ENCODE measurements around the gene NOC4L. TPM values are rescaled to one million over a fixed set of nuclear protein-coding genes. Genes with fewer than 3 reads are reported as not detected.

Gene NOC4L
- total and polyA plus RNA-seq, 2 experiments from 2014 or later, result 42.4 to 54.7 TPM

- Histone ChIP-seq H3F3A (replicated peaks; ENCODE audit: low read depth) (peaks cover 24% of the 10 kb centered on the region), H4K20me1 (replicated peaks; ENCODE audit: insufficient read depth) (no peaks in the 10 kb centered on the region), H3K4me1 (ENCODE audit: insufficient read depth) (no peaks in the 10 kb centered on the region), H3K4me2 (peak overlapping the region; percentile 57; the same call in 1 of the 2 replicates), H3K9me2 (ENCODE audit: insufficient read depth) (no peaks in the 10 kb centered on the region), H3K36me3 (ENCODE audit: insufficient read depth) (no peaks in the 10 kb centered on the region), H3K79me2 (replicated peaks; ENCODE audit: insufficient read depth) (no peaks in the 10 kb centered on the region), H2AFZ (no peak overlapping the region), H3K4me3 (no peak overlapping the region), H3K27me3 (ENCODE audit: insufficient read depth) (no peaks in the 10 kb centered on the region), H3K27ac (ENCODE audit: low read depth) (no peak overlapping the region)
- Mint-ChIP-seq H3K36me3 (ENCODE audit: low read depth) (peaks cover 7% of the 10 kb centered on the region; the same call in 2 of the 3 replicates), H3K9me3 (no peaks in the 10 kb centered on the region), H3K27ac (no peak overlapping the region), H3K4me3 (no peak overlapping the region), H3K4me1 (no peaks in the 10 kb centered on the region), H3K27me3 (ENCODE audit: insufficient read depth, low read depth, poor library complexity) (peaks cover 5% of the 10 kb centered on the region)
- DNase-seq (ENCODE audit: low spot score) (peak; percentile 93), ATAC-seq (peak; percentile 98)
- no peak for TF ChIP-seq EZH2 (IDR thresholded peaks at IDR 0.05; ENCODE audit: low read depth, unreplicated experiment)
- 0 out of 2 replicates have a peak, but pooled peaks have one; percentile 29 for TF ChIP-seq POLR2AphosphoS5 (IDR thresholded peaks at IDR 0.05; ENCODE audit: low read depth)
- no peak for TF ChIP-seq JUNB (IDR thresholded peaks at IDR 0.05; ENCODE audit: unreplicated experiment)
- TF ChIP-seq ZNF331 (CRISPR knock-in tag; IDR thresholded peaks at IDR 0.05; ENCODE audit: low read depth), result no peak
- no peak for TF ChIP-seq ETS1 (IDR thresholded peaks at IDR 0.05)
- TF ChIP-seq, protein P1, sequence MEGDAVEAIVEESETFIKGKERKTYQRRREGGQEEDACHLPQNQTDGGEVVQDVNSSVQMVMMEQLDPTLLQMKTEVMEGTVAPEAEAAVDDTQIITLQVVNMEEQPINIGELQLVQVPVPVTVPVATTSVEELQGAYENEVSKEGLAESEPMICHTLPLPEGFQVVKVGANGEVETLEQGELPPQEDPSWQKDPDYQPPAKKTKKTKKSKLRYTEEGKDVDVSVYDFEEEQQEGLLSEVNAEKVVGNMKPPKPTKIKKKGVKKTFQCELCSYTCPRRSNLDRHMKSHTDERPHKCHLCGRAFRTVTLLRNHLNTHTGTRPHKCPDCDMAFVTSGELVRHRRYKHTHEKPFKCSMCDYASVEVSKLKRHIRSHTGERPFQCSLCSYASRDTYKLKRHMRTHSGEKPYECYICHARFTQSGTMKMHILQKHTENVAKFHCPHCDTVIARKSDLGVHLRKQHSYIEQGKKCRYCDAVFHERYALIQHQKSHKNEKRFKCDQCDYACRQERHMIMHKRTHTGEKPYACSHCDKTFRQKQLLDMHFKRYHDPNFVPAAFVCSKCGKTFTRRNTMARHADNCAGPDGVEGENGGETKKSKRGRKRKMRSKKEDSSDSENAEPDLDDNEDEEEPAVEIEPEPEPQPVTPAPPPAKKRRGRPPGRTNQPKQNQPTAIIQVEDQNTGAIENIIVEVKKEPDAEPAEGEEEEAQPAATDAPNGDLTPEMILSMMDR (conservative IDR thresholded peaks at IDR 0.05; ENCODE audit: low read depth in 2 of 2), result peak; percentile 81 to 98
These were observed 9.5 kb downstream of the NOC4L start for GRCh38 chr12:132153501-132154340.

DNA sequence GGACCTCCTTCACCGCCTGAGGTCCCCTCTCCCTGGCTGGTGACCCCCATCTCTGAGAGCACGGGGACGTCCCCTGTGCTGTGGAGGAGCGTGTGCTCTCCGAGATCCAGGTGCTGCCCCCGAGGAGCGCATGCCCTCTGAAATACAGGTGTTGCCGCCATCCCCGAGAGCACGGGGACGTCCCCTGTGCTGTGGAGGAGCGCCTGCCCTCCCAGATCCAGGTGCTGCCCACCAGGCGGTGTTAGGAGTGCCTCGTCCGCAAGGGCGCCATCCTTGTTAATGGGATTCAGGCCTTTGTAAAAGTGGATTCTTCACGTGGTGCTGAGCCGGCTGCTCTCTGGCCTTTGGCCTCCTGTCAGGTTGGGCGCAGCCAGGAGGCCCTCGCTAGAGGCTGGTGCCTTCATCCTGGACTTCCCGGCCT lies 10.1 kb downstream of the NOC4L start:
- Histone ChIP-seq H4K20me1 (replicated peaks; ENCODE audit: insufficient read depth) (no peaks in the 10 kb centered on the region), H3K27ac (ENCODE audit: low read depth) (no peak overlapping the region), H3K4me3 (no peak overlapping the region), H3K36me3 (ENCODE audit: insufficient read depth) (no peaks in the 10 kb centered on the region), H3F3A (replicated peaks; ENCODE audit: low read depth) (peaks cover 24% of the 10 kb centered on the region), H3K9me2 (ENCODE audit: insufficient read depth) (no peaks in the 10 kb centered on the region), H3K4me2 (peak overlapping the region; percentile 57; the same call in 1 of the 2 replicates), H2AFZ (no peak overlapping the region), H3K27me3 (ENCODE audit: insufficient read depth) (no peaks in the 10 kb centered on the region), H3K4me1 (ENCODE audit: insufficient read depth) (no peaks in the 10 kb centered on the region), H3K79me2 (replicated peaks; ENCODE audit: insufficient read depth) (no peaks in the 10 kb centered on the region)
- Mint-ChIP-seq H3K9me3 (no peaks in the 10 kb centered on the region), H3K27me3 (ENCODE audit: insufficient read depth, low read depth, poor library complexity) (peaks cover 5% of the 10 kb centered on the region), H3K27ac (no peak overlapping the region), H3K4me3 (no peak overlapping the region), H3K4me1 (no peaks in the 10 kb centered on the region), H3K36me3 (ENCODE audit: low read depth) (peaks cover 6% of the 10 kb centered on the region; the same call in 2 of the 3 replicates)
- DNase-seq (ENCODE audit: low spot score) (no peak), ATAC-seq (peak; percentile 37)
- no peak for TF ChIP-seq POLR2AphosphoS5 (IDR thresholded peaks at IDR 0.05; ENCODE audit: low read depth)

All from GM23338 (cell line).